ENCODE measurements around the gene SLAMF6.
"Not testable (repeated sequence)": the region's sequence is repeated elsewhere in the genome, so short reads cannot be mapped to it uniquely, and the experiment has no call there.

Gene SLAMF6

GRCh38 chr1:160504651-160505050 is 18.4 kb downstream of the SLAMF6 start:
- DNase-seq (ENCODE audit: low spot score) = no peak

GRCh38 chr1:160503087-160503486 is 20.0 kb downstream of the SLAMF6 start:
- DNase-seq (ENCODE audit: low spot score) = no peak

GRCh38 chr1:160500321-160500990 is 22.6 kb downstream of the SLAMF6 start:
- no peak for DNase-seq (ENCODE audit: low spot score)

- DNase-seq (ENCODE audit: low spot score) = no peak
Measured at GRCh38 chr1:160499631-160500030, 23.4 kb downstream of the SLAMF6 start.

- not testable (repeated sequence) for DNase-seq (ENCODE audit: low spot score)
Measured at GRCh38 chr1:160498301-160499065, 24.6 kb downstream of the SLAMF6 start.

- DNase-seq (ENCODE audit: low spot score) = no peak
Measured at GRCh38 chr1:160496334-160496733, 26.7 kb downstream of the SLAMF6 start.

GRCh38 chr1:160494620-160495019 is 28.4 kb downstream of the SLAMF6 start:
- DNase-seq (ENCODE audit: low spot score) = no peak

GRCh38 chr1:160492617-160493016 is 30.4 kb downstream of the SLAMF6 start:
- no peak for DNase-seq (ENCODE audit: low spot score)

GRCh38 chr1:160491981-160492380 is 31.1 kb downstream of the SLAMF6 start:
- no peak for DNase-seq (ENCODE audit: low spot score)

- DNase-seq (ENCODE audit: low spot score) = no peak
Measured at GRCh38 chr1:160491017-160491416, 32.0 kb downstream of the SLAMF6 start.

GRCh38 chr1:160489513-160490261 is 33.4 kb downstream of the SLAMF6 start:
- DNase-seq (ENCODE audit: low spot score) = no peak

- no peak for DNase-seq (ENCODE audit: low spot score)
Measured at GRCh38 chr1:160488347-160489058, 34.6 kb downstream of the SLAMF6 start.

GRCh38 chr1:160486453-160486852 is 36.6 kb downstream of the SLAMF6 start:
- DNase-seq (ENCODE audit: low spot score) = no peak

- no peak for DNase-seq (ENCODE audit: low spot score)
Measured at GRCh38 chr1:160483505-160484185, 39.4 kb downstream of the SLAMF6 start.

- DNase-seq (ENCODE audit: low spot score) = no peak
Measured at GRCh38 chr1:160481979-160482596, 41.0 kb downstream of the SLAMF6 start.

GRCh38 chr1:160480781-160481180 is 42.3 kb downstream of the SLAMF6 start:
- DNase-seq (ENCODE audit: low spot score) = not testable (repeated sequence)

GRCh38 chr1:160479091-160479490 is 44.0 kb downstream of the SLAMF6 start:
- not testable (repeated sequence) for DNase-seq (ENCODE audit: low spot score)

- no peak for DNase-seq (ENCODE audit: low spot score)
Measured at GRCh38 chr1:160474392-160475242, 48.4 kb downstream of the SLAMF6 start.

GRCh38 chr1:160472112-160472511 is 50.9 kb downstream of the SLAMF6 start:
- no peak for DNase-seq (ENCODE audit: low spot score)

GRCh38 chr1:160471253-160471652 is 51.8 kb downstream of the SLAMF6 start:
- DNase-seq (ENCODE audit: low spot score) = peak; percentile 10
